ENCODE measurements around the gene VWF. TPM values are rescaled to one million over a fixed set of nuclear protein-coding genes. Genes with fewer than 3 reads are reported as not detected.

Gene VWF
- total and polyA plus RNA-seq, 2 of the 13 experiments (the other 11 are each of a cell fraction or from before 2014, with no cell fraction given), result 0.20 to 0.25 TPM

- 75% methylated on average over 15 of the region's 18 CpGs for WGBS (ENCODE audit: low lambda C conversion rate)
- no peak overlapping the region for H3K4me3 ChIP-seq (replicated peaks in 1 of 3; ENCODE audit: insufficient read depth in 1 of 3, low read depth in 2 of 3, low read length in 3 of 3)
- in situ Hi-C loops (cut with HindIII; ENCODE audit: extremely low pct_ligation_motif_present, low pct_unique_long_range_greater_than_20kb), result no loop called here
- no peaks in the 10 kb centered on the region for H3K36me3 ChIP-seq (replicated peaks in 1 of 2; ENCODE audit: control insufficient read depth in 1 of 2, insufficient read depth in 2 of 2, low read length in 2 of 2)
- H3K4me1 ChIP-seq (ENCODE audit: insufficient read depth, low read length), result no peaks in the 10 kb centered on the region
- ChIA-PET POLR2A (no interaction called here), CTCF (ENCODE audit: low intra/inter-chr PET ratio, low total read pairs) (no interaction called here)
- H4K20me1 ChIP-seq (ENCODE audit: insufficient read depth, low read length), result no peaks in the 10 kb centered on the region
- H2AFZ ChIP-seq (ENCODE audit: low read length), result no peak overlapping the region
- ATAC-seq, result no peak
- peaks cover 3 to 26% of the 10 kb centered on the region in 2 experiments; a peak in 3 of 5 replicates for H3K27me3 ChIP-seq (ENCODE audit: control insufficient read depth in 1 of 2, insufficient read depth in 2 of 2, low read length in 2 of 2)
- no peaks in the 10 kb centered on the region for H3K79me2 ChIP-seq (ENCODE audit: insufficient read depth, low read length)
- no peak overlapping the region for H3K27ac ChIP-seq (ENCODE audit: extremely low read length, insufficient read depth, low read length)
- no peak for FAIRE-seq
- H3K9me3 ChIP-seq (ENCODE audit: low read length), result no peaks in the 10 kb centered on the region
- H3K9ac ChIP-seq (ENCODE audit: insufficient read depth, low read depth, low read length), result no peak overlapping the region
- TF ChIP-seq MTA1 (CRISPR knock-in tag; IDR thresholded peaks at IDR 0.05; ENCODE audit: borderline replicate concordance), result no peak
- TF ChIP-seq EED (CRISPR knock-in tag; IDR thresholded peaks at IDR 0.05), result no peak
- TF ChIP-seq GFI1 (CRISPR knock-in tag; IDR thresholded peaks at IDR 0.05; ENCODE audit: borderline replicate concordance), result no peak
- no peak for TF ChIP-seq SMAD3 (CRISPR knock-in tag; IDR thresholded peaks at IDR 0.05)
- TF ChIP-seq DNMT1 (CRISPR knock-in tag; IDR thresholded peaks at IDR 0.05), result no peak
- no peak for DNase-seq (ENCODE audit: low spot score)
- H3K4me2 ChIP-seq (ENCODE audit: low read depth, low read length), result no peak overlapping the region
- intact Hi-C loops (cut with micrococcal nuclease; ENCODE audit: unreplicated experiment), result no loop called here
- no TSS peak for BruUV-seq (replicated peaks)
Observed at GRCh38 chr12:6080149-6081045, 44.1 kb downstream of the VWF start.

- in situ Hi-C loops (cut with HindIII; ENCODE audit: extremely low pct_ligation_motif_present, low pct_unique_long_range_greater_than_20kb), result no loop called here
- ATAC-seq (peak; percentile 36; the same call in 1 of the 3 replicates), FAIRE-seq (no peak), DNase-seq (ENCODE audit: low spot score) (no peak)
- H3K79me2 ChIP-seq (ENCODE audit: insufficient read depth, low read length), result no peaks in the 10 kb centered on the region
- no peak overlapping the region for H2AFZ ChIP-seq (ENCODE audit: low read length)
- peaks cover 5% of the 10 kb centered on the region for H3K4me1 ChIP-seq (ENCODE audit: insufficient read depth, low read length)
- H4K20me1 ChIP-seq (ENCODE audit: insufficient read depth, low read length), result no peaks in the 10 kb centered on the region
- H3K36me3 ChIP-seq (replicated peaks in 1 of 2; ENCODE audit: control insufficient read depth in 1 of 2, insufficient read depth in 2 of 2, low read length in 2 of 2), result no peaks in the 10 kb centered on the region
- 0% methylated on average over 2 of the region's 3 CpGs for WGBS (ENCODE audit: low lambda C conversion rate)
- intact Hi-C loops (cut with micrococcal nuclease; ENCODE audit: unreplicated experiment), result no loop called here
- no peak overlapping the region for H3K27ac ChIP-seq (ENCODE audit: extremely low read length, insufficient read depth, low read length)
- CTCF ChIA-PET (ENCODE audit: low intra/inter-chr PET ratio, low total read pairs), result no interaction called here
- no peak overlapping the region for H3K4me2 ChIP-seq (ENCODE audit: low read depth, low read length)
- no peak for TF ChIP-seq ZFP41 (CRISPR knock-in tag; IDR thresholded peaks at IDR 0.05; ENCODE audit: borderline replicate concordance)
- TF ChIP-seq MTA1 (CRISPR knock-in tag; IDR thresholded peaks at IDR 0.05; ENCODE audit: borderline replicate concordance), result no peak
- no peak for TF ChIP-seq REPIN1 (CRISPR knock-in tag; IDR thresholded peaks at IDR 0.05; ENCODE audit: borderline replicate concordance, low read depth)
- TF ChIP-seq MLLT10 (CRISPR knock-in tag; IDR thresholded peaks at IDR 0.05), result no peak
- 0 out of 2 replicates have a peak, but pooled peaks have one; percentile 13 for TF ChIP-seq ATF7 (IDR thresholded peaks at IDR 0.05)
- TF ChIP-seq ATF7 (CRISPR knock-in tag; IDR thresholded peaks at IDR 0.05), result no peak
- no peak for TF ChIP-seq ZKSCAN1 (IDR thresholded peaks at IDR 0.05; ENCODE audit: low read length)
- no peak for TF ChIP-seq ZNF510 (CRISPR knock-in tag; IDR thresholded peaks at IDR 0.05; ENCODE audit: low read depth)
- TF ChIP-seq NR3C1 (CRISPR knock-in tag; IDR thresholded peaks at IDR 0.05), result no peak
- no peak for TF ChIP-seq RFX3 (CRISPR knock-in tag; IDR thresholded peaks at IDR 0.05)
- no peak for TF ChIP-seq MAX (IDR thresholded peaks at IDR 0.05)
- peak; percentile 39; the same call in 1 of the 2 replicates for TF ChIP-seq CREB1 (IDR thresholded peaks at IDR 0.05)
- no peak for TF ChIP-seq CREB1 (CRISPR knock-in tag; IDR thresholded peaks at IDR 0.05)
- BruUV-seq (replicated peaks), result no TSS peak
- POLR2A ChIA-PET, result no interaction called here
- H3K27me3 ChIP-seq (ENCODE audit: control insufficient read depth in 1 of 2, insufficient read depth in 2 of 2, low read length in 2 of 2), result peaks cover 3 to 45% of the 10 kb centered on the region in 2 experiments; a peak in 3 of 5 replicates
- no peak overlapping the region for H3K9ac ChIP-seq (ENCODE audit: insufficient read depth, low read depth, low read length)
- H3K9me3 ChIP-seq (ENCODE audit: low read length), result no peaks in the 10 kb centered on the region
- H3K4me3 ChIP-seq (replicated peaks in 1 of 3; ENCODE audit: insufficient read depth in 1 of 3, low read depth in 2 of 3, low read length in 3 of 3), result no peak overlapping the region
Observed at GRCh38 chr12:6078398-6079096, 45.9 kb downstream of the VWF start.

Measured in HepG2 (cell line).